Measurements from ENCODE around the gene EHBP1.
"Not testable (repeated sequence)": the region's sequence is repeated elsewhere in the genome, so short reads cannot be mapped to it uniquely, and the experiment has no call there.

EHBP1 gene

GRCh38 chr2:62705859-62706720, 577 bp downstream of the EHBP1 start:
- DNase-seq: peak; percentile 23

- DNase-seq: no peak
These were observed 1.4 kb downstream of the EHBP1 start for GRCh38 chr2:62706721-62707521.

- no peak for DNase-seq
These were observed 3.2 kb downstream of the EHBP1 start for GRCh38 chr2:62708751-62709150.

- DNase-seq: no peak
These were observed 6.5 kb downstream of the EHBP1 start for GRCh38 chr2:62711832-62712494.

- not testable (repeated sequence) for DNase-seq
These were observed 7.7 kb downstream of the EHBP1 start for GRCh38 chr2:62713196-62713595.

- no peak for DNase-seq
These were observed 8.3 kb downstream of the EHBP1 start for GRCh38 chr2:62713837-62714236.

GRCh38 chr2:62716768-62717167, 11.3 kb downstream of the EHBP1 start:
- no peak for DNase-seq

GRCh38 chr2:62717503-62718081, 12.1 kb downstream of the EHBP1 start:
- no peak for DNase-seq

GRCh38 chr2:62718225-62718822, 12.8 kb downstream of the EHBP1 start:
- DNase-seq: no peak

GRCh38 chr2:62719757-62720156, 14.2 kb downstream of the EHBP1 start:
- no peak for DNase-seq

GRCh38 chr2:62722679-62723078, 17.2 kb downstream of the EHBP1 start:
- DNase-seq: no peak

- DNase-seq: no peak
These were observed 17.7 kb downstream of the EHBP1 start for GRCh38 chr2:62723253-62723652.

- no peak for DNase-seq
These were observed 18.6 kb downstream of the EHBP1 start for GRCh38 chr2:62724106-62724505.

- DNase-seq: no peak
These were observed 19.6 kb downstream of the EHBP1 start for GRCh38 chr2:62724886-62725711.

GRCh38 chr2:62725712-62726055, 20.2 kb downstream of the EHBP1 start:
- no peak for DNase-seq

GRCh38 chr2:62727259-62727867, 21.9 kb downstream of the EHBP1 start:
- no peak for DNase-seq

- no peak for DNase-seq
These were observed 22.5 kb downstream of the EHBP1 start for GRCh38 chr2:62727876-62728566.

GRCh38 chr2:62731275-62731674, 25.8 kb downstream of the EHBP1 start:
- no peak for DNase-seq

- no peak for DNase-seq
These were observed 26.8 kb downstream of the EHBP1 start for GRCh38 chr2:62732262-62732777.

- DNase-seq: no peak
These were observed 28.0 kb downstream of the EHBP1 start for GRCh38 chr2:62733546-62733945.

Data from activated CD4-positive, alpha-beta T cell treated with anti-CD3 and anti-CD28 coated beads, Interleukin-2, amount 50 U/mL, for 16 hours (primary cell).